NCI-H526 treated with DMSO at 0.1 percent for 48 hours (cell line): Measurements from ENCODE around the gene TPX2.
A peak's percentile ranks its signal among the peaks of the same experiment; 100 is the strongest.
"Not testable (repeated sequence)": the region's sequence is repeated elsewhere in the genome, so short reads cannot be mapped to it uniquely, and the experiment has no call there.

Source experiments
- DNase-seq: peaks from one replicate; lab custom pipeline; 2025; lab: John Stamatoyannopoulos, UW

TPX2 gene

DNA sequence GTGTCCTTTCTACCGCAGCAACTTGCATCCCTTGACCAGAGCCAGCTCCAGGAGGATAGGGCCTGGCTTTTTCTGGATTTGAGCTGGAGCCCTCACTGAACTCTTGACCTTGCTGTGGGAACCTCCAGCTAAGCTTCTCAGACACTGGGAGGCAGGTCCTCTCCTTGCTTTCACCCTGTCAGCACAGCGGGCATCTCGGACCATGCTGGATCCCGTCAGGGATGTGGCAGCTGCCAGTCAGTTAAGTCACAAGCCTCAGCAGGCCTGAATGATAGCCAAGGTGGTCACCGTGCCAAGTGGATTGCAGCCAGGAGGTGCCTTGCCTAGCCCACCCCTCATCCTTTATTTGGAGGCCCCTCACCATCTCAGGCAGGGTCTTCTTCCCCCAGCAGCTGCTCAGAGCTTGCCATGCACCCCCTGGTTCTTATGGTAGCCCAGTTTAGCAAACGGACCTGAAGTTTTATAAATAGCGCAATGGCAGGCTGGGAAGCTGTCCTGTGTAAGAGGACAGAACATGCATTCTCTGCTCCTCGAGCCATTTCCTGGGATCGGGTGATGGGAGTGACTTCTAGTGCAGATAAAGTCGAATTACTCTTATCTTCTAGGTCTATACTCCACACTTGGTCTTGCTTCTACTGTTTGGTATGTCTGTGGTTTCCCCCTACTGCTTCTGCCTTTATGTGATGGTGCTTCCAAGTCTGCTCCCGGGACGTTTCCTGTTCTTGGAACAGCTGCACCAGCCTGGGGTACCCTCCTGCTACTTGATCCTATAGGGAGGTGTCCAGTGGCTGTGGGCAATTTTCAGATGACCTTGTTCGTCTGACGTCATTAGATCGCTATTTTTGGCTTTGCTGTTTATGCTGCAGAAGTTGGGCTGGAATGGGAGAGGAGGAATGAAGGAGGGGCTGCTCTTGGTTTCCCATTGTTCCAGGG lies 73.0 kb downstream of the TPX2 start:
- DNase-seq, result no peak

DNA sequence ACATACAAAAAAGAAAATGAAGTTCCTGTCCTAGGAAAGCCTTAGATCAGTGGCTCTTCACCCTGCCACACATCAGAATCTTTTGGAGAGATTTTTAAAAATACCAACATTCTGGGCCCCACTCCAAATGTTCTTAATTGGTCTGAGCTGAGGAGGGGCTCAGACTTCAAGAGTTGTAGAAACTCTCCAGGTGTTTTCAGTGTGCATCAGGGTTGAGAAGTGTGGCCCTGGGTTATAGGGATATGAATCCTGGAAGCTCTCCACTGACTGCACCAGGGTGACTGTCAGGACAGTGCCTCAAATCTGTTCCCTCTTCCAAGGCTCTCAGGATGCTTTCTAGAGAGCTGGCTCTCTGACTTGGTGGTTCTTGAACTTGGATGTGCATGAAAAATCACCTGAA lies 74.5 kb downstream of the TPX2 start:
- DNase-seq, result no peak

DNA sequence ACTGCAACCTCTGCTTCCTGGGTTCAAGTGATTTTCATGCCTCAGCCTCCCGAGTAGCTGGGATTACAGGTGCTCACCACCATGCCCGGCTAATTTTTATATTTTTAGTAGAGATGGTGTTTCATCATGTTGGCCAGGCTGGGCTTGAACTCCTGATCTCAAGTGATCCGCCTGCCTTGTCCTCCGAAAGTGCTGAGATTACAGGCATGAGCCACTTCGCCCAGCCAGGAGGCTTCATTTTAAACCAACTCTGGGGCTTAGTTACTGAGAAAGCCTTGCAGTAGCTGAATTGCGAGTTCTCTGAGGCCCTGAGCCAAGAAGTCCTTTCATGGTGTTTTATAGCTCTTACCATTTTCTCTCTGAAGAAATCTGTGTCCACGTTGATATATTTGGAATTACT lies 75.1 kb downstream of the TPX2 start:
- not testable (repeated sequence) for DNase-seq

DNA sequence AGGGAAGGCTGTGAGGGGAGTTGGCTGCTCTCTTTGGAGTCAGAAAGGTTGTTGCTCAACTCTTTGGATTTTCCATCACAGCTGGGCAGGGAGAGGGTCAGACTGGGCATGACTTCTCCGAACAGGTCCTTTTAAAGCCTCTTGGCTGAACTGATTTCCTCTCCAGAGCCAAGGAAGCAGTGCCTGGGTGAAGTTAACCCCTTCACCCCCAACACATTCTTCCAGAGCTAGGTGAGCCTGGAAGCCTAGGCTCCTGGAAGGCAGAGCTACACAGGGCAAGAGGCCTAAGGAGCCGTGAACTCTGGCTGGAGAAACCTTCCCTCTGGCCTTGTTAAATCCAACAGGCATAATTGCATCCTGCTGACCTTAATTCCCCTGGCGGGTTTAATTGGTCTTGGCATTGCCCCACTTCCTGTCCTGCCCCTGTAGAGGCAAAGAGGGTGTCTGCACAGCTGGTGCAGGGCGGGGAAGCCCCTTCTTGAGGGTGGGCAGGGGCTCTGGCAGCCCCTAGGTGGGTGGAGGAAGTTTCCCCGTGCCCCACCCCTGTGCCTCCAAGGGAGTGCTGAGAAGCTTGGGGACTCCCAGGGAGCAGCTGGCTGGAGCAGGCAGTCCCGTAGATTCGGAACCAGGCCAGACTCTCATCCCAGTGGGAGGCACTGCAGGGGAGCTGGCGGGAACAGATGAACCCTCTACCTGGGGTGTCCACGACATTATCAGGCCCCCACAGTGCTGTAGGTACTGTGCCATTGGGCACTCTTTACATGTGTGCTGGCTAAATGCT lies 76.5 kb downstream of the TPX2 start:
- no peak for DNase-seq

- DNase-seq, result no peak
Measured at GRCh38 chr20:31816221-31816620, 77.1 kb downstream of the TPX2 start.

DNA sequence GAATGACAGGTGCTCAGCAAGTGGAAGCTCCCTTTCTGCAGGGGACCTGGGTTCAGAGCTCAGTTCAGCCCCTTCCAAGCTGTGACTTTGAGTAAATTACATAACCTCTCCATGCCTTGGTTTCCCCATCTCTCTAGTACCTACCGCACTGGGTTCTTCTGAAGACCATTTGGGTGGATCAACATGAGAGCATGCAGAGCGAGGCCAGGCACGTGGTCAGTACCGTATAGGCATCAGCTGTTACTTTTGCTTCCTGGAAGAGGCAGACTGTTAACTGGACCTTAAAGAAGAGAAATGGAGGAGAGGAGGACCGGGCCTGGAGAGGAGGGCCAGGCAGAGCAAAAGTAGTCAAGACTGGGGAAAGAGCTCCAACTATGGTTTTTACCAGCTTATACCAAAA lies 78.4 kb downstream of the TPX2 start:
- no peak for DNase-seq

DNA sequence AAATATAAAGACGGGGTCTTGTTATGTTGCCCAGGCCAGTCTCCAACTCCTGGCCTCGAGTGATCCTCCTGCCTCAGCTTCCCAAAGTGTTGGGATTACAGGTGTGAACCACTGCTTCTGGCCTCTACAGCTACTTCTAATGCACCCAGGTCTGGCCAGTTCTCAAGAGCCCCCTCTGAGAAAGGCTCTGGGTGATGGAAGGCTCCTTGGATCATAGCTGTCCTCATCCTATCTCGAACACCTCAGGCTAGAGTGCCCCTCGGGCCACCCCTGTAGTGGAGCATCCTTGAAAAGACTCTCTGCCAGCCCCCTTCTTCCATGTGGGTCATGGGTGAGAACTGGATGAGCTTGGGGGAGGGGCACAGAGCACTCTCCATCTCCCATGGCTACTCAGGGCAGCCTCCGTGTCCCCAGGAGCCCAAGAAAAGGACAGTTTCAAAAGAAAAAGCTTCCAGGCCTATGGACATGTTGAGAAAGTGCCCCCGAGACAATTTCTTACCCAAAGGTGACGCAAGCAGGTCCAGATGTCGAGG lies 79.4 kb downstream of the TPX2 start:
- no peak for DNase-seq

DNA sequence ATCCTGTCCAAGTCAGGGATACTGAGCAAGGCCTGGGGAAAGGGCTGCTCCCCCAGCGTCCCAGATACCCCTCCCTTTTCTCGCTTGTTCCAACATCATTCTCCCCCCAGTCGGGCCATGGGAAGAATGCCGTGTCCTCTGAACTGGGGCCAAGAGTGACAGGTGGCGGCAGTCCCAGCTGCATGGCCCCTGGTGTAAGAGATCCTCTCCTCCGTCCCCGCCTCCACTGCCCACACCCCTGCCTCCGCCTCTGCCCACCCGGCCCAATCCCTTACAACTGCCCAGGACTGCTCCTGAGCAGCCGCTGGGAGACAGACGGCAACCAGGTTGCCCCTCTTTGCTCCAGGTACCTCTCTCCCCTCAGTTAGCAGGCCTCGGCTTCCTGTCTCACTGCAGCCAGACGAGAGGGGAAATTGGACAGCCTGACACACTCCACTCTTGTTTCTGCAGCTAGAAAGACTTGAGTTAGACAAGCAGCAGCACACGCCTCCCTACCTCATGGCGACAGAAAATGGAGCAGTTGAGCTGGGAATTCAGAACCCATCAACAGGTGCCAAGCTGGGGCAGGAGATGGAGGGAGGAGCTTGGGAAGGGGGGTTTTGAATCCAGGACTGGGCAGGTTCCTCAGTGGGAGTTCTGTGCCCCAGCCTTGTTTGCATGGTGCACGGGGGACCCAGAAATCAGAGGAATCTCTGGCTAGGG lies 80.1 kb downstream of the TPX2 start, which contains the start of gene MYLK2:
MYLK2 (plus strand) TSS at position 274 of the 702 bp plus-strand sequence; CDS start at position 499, 225 bp downstream.
- no peak for DNase-seq

GRCh38 chr20:31820228-31820627 lies 81.1 kb downstream of the TPX2 start:
- DNase-seq, result no peak

DNA sequence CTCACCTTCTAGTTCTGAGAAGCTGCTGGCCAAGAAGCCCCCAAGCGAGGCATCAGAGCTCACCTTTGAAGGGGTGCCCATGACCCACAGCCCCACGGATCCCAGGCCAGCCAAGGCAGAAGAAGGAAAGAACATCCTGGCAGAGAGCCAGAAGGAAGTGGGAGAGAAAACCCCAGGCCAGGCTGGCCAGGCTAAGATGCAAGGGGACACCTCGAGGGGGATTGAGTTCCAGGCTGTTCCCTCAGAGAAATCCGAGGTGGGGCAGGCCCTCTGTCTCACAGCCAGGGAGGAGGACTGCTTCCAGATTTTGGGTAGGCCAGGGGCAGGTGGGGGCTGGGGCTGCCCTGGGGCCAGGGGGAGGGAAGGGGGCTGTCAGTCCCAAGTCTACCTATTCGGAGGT lies 82.3 kb downstream of the TPX2 start:
- no peak for DNase-seq

- DNase-seq, result peak; percentile 79
Measured at GRCh38 chr20:31822421-31823330, 83.6 kb downstream of the TPX2 start.

DNA sequence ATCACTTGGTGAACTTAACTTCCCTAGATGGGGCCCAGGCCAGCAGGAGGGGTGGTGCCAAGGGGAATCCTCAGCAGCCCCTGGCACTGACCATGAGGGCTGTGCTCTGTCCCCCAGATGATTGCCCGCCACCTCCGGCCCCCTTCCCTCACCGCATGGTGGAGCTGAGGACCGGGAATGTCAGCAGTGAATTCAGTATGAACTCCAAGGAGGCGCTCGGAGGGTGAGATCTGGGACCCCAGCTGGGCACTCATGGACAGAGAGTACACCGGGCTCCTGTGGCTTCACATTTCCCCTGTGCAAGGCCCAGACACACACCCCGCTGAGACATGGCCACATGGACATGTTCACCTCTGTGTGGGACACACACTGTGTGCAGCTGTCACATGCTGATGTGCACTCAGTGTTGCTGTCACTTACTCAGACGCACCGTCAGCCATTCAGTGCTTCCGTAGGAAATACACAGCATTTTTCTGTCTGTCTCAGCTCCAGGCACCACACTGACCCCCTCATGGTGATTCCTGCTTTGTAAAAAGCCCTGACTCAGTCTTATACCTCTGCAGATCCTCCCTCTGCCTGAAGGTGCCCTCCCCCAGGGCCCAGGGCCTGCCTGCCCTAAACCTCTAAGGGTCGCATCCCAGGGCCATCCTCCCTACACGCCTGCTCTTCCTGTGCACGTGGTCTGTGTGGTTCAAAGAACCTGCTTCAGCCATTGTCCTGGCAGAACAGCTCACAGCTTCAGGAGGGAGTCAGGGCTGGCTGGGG lies 84.5 kb downstream of the TPX2 start:
- no peak for DNase-seq

DNA sequence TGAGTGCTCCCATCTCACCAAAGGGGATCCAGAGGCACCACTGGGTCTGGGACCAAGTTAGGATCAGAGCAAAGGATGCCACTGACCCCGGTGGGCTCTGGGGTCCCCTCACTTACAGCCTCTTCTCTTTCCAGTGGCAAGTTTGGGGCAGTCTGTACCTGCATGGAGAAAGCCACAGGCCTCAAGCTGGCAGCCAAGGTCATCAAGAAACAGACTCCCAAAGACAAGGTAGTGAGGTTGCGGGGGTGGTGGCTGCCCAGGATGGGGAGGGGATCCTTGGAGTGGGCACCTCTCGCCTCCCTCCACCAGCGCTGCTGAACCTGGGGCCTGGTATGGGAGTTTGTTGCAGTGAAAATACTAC lies 85.0 kb downstream of the TPX2 start:
- no peak for DNase-seq

DNA sequence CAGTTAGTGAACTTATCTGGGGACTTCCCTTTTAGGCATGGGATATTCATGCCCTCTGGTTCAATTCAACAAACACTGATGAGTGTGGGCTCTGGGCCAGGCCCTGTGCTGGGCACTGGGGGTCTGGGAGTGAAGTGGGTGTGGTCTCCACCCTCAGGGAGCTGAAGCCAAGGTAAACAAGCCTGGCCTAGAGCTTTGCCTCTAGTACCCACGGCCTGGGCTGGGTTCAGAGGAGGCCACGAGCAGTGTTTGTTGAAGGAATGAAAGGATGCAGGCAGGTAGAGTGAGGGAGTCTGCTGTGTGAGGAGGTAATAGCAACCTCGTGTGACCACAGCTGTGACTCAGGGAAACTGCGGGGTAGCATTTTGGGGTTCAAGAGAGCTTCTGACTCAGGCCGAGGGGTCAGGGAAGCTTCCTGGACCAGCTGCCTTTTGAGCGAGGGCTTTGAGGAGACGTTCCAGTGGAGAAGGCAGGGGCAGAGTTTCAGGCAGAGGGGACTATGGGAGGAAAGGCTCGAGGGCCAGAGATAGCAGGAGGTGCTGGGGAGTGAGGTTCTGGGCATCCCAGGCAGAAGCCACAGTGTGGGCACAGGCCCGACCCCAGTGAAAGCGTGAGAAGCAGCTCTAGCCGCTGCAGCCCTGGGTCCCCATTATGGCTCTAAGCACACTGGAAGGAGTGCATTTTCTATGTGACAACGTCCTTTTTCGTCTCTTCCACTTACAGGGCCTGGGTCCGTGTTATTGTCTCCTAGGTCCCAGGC lies 85.6 kb downstream of the TPX2 start:
- no peak for DNase-seq

DNA sequence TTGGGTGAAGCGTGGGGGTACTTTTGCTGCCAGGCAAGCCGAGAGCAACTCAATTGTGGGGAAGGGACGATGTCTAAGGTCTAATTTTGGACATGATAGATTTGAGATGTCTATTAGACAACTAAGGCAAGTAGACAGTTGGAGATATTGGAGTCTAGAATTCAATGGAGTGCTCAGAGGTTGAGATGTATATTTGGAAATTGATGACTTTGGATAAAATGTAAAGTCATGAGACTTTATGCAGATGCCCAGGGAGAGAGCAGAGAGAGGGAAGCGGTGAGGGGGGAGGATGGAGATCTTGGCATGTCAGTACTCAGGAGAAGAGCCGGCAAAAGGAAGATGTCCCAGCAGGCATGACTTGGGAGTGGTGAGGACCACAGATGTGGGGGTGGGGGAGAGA lies 87.0 kb downstream of the TPX2 start:
- DNase-seq, result no peak

DNA sequence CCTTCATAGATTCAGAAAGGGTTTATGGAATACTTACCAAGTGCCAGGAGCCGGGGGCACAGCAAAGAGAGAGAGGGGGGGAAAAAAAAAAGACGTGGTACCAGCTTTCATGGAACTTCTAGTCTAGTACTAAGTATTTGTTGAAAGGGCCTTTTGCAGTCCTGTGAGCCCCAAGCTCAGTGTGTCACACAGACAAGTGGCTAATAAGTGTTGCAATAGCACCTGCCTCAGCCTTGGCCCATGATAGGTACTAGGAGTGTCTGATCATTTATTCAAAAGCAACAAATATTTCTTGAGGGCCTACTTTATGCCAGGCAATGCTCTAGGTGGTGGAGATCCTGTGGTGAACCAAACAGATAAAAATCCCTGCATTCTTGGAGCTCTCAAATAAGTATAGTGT lies 88.0 kb downstream of the TPX2 start:
- no peak for DNase-seq

DNA sequence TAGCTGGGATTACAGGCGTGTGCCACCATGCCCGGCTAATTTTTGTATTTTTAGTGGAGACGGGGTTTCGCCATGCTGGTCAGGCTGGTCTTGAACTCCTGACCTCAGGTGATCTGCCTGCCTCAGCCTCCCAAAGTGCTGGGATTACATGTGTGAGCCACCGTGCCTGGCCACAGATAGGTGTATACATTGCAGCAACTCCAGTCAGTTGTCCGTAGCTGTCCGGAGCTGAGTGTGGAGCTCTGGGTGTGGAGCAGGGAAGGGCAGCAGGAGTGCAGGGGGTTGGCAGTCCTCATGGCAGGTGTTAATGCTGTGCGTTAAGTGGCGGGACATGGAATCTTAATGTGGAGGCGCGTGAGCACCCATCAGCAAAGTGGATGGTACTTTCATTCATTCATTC lies 88.9 kb downstream of the TPX2 start:
- not testable (repeated sequence) for DNase-seq

- no peak for DNase-seq
Measured at GRCh38 chr20:31829731-31830130, 90.6 kb downstream of the TPX2 start.

GRCh38 chr20:31830406-31830981 lies 91.4 kb downstream of the TPX2 start:
- DNase-seq, result no peak
